Activated CD8-positive, alpha-beta T cell treated with anti-CD3 and anti-CD28 coated beads for 36 hours (primary cell): Measurements from ENCODE around the gene DOCK11. TPM values are rescaled to one million over a fixed set of nuclear protein-coding genes. Genes with fewer than 3 reads are reported as not detected.
"Not testable (repeated sequence)": the region's sequence is repeated elsewhere in the genome, so short reads cannot be mapped to it uniquely, and the experiment has no call there.

ENCODE experiments used
- ATAC-seq: fragments of 200-7000 bp; cut with Tn5 transposase; one replicate; pipeline ENCODE4 v1.10.0; 2021; ENCODE audit warnings: mild to moderate bottlenecking, moderate library complexity
- CTCF ChIA-PET: fragments of 350-600 bp; sonication (Branson Sonifier 250); formaldehyde crosslinking; loops from one replicate; lab custom pipeline; 2021; ENCODE audit warnings: antibody characterized with exemption; lab: Charles Lee
- POLR2A ChIA-PET: fragments of 350-600 bp; sonication (Branson Sonifier 250); formaldehyde crosslinking; loops from one replicate; lab custom pipeline; 2021; ENCODE audit warnings: antibody characterized with exemption; lab: Charles Lee
- DNase-seq: peaks from one replicate; pipeline ENCODE4 v3.0.0-alpha.2; 2020
- H3K27ac Mint-ChIP-seq: one replicate; pipeline ENCODE4 v1.8.0; 2021; ENCODE audit warnings: mild to moderate bottlenecking, mixed read lengths
- H3K27me3 Mint-ChIP-seq: one replicate; pipeline ENCODE4 v1.8.0; 2021; ENCODE audit warnings: mixed read lengths
- H3K36me3 Mint-ChIP-seq: one replicate; pipeline ENCODE4 v1.8.0; 2021; ENCODE audit warnings: low read depth, mixed read lengths
- H3K4me1 Mint-ChIP-seq: one replicate; pipeline ENCODE4 v1.8.0; 2021; ENCODE audit warnings: low read depth, mixed read lengths
- H3K4me3 Mint-ChIP-seq: one replicate; pipeline ENCODE4 v1.8.0; 2021; ENCODE audit warnings: mild to moderate bottlenecking, moderate library complexity, mixed read lengths
- H3K9me3 Mint-ChIP-seq: one replicate; pipeline ENCODE4 v1.8.0; 2021; ENCODE audit warnings: mixed read lengths
- intact Hi-C: fragments of 100-400 bp; cut with micrococcal nuclease; formaldehyde crosslinking; loops from one replicate; pipeline ENCODE4 v1.10.0; 2022
- total RNA-seq, 2 experiments: library from RNA; stranded (reverse); gene quantifications; one replicate each; pipeline ENCODE4 v1.2.3, GENCODE V29; 2021
- TF ChIP-seq, protein P1 (sequence below): fragments of 200-600 bp; IDR thresholded peaks from one replicate; pipeline ENCODE4 v1.8.0; 2022; ENCODE audit warnings: antibody characterized with exemption, mild to moderate bottlenecking

The DOCK11 gene
- total RNA-seq, 2 experiments from 2014 or later, result 45.1 to 49.5 TPM

GRCh38 chrX:118480172-118480571 is 15.4 kb upstream of the DOCK11 start:
- Mint-ChIP-seq H3K9me3 (no peaks in the 10 kb centered on the region), H3K36me3 (no peaks in the 10 kb centered on the region), H3K4me3 (no peak overlapping the region), H3K27ac (no peak overlapping the region), H3K4me1 (no peaks in the 10 kb centered on the region), H3K27me3 (no peaks in the 10 kb centered on the region)
- intact Hi-C loops, result no loop called here
- ChIA-PET CTCF (no interaction called here), POLR2A (no interaction called here)
- ATAC-seq (no peak), DNase-seq (no peak)
- TF ChIP-seq, protein P1, sequence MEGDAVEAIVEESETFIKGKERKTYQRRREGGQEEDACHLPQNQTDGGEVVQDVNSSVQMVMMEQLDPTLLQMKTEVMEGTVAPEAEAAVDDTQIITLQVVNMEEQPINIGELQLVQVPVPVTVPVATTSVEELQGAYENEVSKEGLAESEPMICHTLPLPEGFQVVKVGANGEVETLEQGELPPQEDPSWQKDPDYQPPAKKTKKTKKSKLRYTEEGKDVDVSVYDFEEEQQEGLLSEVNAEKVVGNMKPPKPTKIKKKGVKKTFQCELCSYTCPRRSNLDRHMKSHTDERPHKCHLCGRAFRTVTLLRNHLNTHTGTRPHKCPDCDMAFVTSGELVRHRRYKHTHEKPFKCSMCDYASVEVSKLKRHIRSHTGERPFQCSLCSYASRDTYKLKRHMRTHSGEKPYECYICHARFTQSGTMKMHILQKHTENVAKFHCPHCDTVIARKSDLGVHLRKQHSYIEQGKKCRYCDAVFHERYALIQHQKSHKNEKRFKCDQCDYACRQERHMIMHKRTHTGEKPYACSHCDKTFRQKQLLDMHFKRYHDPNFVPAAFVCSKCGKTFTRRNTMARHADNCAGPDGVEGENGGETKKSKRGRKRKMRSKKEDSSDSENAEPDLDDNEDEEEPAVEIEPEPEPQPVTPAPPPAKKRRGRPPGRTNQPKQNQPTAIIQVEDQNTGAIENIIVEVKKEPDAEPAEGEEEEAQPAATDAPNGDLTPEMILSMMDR, result no peak

DNA sequence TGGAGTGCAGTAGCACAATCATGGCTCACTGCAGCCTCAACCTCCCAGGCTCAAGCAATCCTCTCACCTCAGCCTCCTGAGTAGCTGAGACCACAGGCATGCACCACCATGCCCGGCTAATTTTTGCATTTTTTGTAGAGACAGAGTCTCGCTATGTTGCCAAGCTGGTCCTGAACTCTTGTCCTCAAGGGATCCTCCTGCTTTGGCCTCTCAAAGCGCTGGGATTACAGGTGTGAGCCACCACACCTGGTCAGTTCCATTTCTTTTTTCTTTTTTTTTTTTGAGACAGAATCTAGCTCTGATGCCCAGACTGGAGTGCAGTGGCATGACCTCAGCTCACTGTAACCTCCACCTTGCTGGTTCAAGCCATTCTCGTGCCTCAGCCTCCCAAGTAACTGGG is 13.2 kb upstream of the DOCK11 start:
- H3K9me3 Mint-ChIP-seq, POLR2A ChIA-PET, H3K27me3 Mint-ChIP-seq, ATAC-seq, DNase-seq, H3K27ac Mint-ChIP-seq, H3K36me3 Mint-ChIP-seq, intact Hi-C loops, H3K4me1 Mint-ChIP-seq, H3K4me3 Mint-ChIP-seq, CTCF ChIA-PET: not testable (repeated sequence)

DNA sequence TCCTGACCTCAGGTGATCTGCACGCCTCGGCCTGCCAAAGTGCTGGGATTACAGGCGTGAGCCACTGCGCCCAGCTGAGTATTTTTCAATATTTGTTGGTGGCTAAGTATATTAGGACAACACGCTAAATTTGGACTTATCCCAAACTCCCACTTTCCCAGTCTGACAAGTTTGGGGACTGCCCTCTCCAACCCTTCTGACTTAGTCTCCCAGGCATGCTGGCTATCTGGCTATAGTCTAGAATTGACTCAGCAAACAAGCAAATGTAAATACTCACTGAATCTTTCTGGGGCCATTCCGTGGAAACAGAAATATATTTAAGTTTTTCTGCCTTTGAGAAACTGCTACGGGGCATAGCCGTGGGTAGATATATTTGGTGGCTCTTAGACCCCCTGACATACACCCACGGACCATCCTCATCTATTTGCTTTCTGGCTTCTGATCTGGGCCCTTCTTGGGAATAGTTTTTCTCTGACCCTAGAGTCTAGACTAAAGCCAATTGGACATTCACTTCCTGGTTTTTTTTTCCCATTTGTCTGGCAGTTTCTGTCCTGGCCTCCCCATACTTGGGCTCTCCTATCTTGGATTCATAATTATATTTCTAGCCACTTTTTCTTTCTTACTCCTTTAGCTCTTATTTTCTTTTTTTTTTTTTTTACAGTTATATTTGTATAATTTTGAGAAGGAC is 11.3 kb upstream of the DOCK11 start:
- no peak for DNase-seq
- Mint-ChIP-seq H3K36me3 (no peaks in the 10 kb centered on the region), H3K27me3 (no peaks in the 10 kb centered on the region), H3K4me1 (no peaks in the 10 kb centered on the region), H3K27ac (no peak overlapping the region), H3K9me3 (no peaks in the 10 kb centered on the region), H3K4me3 (no peak overlapping the region)
- TF ChIP-seq, protein P1, result no peak
- intact Hi-C loops, result no loop called here
- POLR2A ChIA-PET, result no interaction called here
- CTCF ChIA-PET, result no interaction called here
- ATAC-seq, result no peak

GRCh38 chrX:118486693-118487092 is 8.9 kb upstream of the DOCK11 start:
- POLR2A ChIA-PET, H3K27me3 Mint-ChIP-seq, DNase-seq, H3K4me1 Mint-ChIP-seq, H3K27ac Mint-ChIP-seq, H3K9me3 Mint-ChIP-seq, intact Hi-C loops, H3K4me3 Mint-ChIP-seq, ATAC-seq, H3K36me3 Mint-ChIP-seq: not testable (repeated sequence)
- CTCF ChIA-PET, result interaction anchor here (1.3 kb wide), 1 partner anchor 115 kb away, joined by 3 read pairs; no protein-coding TSS in a partner anchor

DNA sequence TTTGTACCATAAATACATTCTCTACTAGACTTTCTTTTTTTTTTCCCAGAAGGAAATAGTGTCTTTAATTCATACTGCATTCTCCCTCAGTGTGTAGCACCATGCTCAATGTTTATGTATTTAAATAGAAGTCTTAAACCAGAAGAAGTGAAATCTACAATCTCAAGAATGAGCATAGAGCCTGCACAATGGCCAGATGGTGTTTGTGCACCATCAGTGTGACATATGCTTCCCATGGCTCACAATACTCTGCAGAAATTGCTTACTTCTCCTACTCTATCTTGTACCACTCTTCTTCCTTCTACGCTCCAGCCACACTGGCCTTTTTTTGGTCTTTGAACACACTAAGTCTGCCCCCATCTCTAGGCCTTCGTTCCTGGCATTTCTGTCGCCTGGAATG is 2.6 kb upstream of the DOCK11 start:
- Mint-ChIP-seq H3K27ac (no peak overlapping the region), H3K9me3 (no peaks in the 10 kb centered on the region), H3K36me3 (peaks cover 2% of the 10 kb centered on the region), H3K4me3 (no peak overlapping the region), H3K4me1 (peaks cover 11% of the 10 kb centered on the region), H3K27me3 (no peaks in the 10 kb centered on the region)
- TF ChIP-seq, protein P1, result no peak
- CTCF ChIA-PET, result interaction anchor here (2.8 kb wide), 1 partner anchor 109 kb away, joined by 9 read pairs; no protein-coding TSS in a partner anchor
- no peak for ATAC-seq
- intact Hi-C loops, result no loop called here
- DNase-seq, result no peak
- POLR2A ChIA-PET, result no interaction called here

DNA sequence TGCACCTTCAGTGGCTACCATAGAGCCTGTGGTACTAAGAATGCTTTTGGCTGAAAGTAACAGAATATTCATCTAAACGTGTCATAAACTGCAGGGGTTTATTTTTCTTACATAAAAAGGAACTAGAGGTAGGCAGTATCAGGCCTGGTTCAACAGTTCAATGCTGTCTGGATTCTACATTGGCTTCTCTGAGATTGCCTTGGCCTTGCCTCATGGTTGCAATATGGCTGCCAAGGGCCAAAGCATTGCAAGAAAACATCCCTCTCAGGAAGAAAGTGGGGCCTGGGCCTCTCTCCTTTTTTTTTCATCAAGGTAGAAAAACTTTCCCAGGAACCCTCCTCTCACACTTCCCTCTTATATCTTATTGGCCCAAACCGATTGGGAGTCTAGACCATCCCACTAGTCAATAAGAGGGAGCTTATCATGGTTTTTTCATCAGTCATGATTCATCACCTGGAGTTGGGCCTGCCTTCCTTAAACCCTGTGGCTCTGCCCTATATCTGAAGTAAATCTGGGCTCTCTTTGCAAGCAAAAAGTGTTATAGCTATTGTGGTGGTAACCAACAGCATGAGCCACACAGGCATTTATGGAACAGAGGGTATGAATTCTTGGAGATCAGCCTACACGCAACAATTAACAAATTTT is 1.8 kb upstream of the DOCK11 start:
- ATAC-seq, result no peak
- CTCF ChIA-PET, result interaction anchor here (1.2 to 2.8 kb wide), 2 partner anchors 77 to 108 kb away, joined by 3 to 9 read pairs; no protein-coding TSS in a partner anchor
- no peak for DNase-seq
- POLR2A ChIA-PET, result interaction anchor here (4.0 kb wide), 1 partner anchor 35 kb away, joined by 39 read pairs; no protein-coding TSS in a partner anchor
- no peaks in the 10 kb centered on the region for H3K27me3 Mint-ChIP-seq
- intact Hi-C loops, result no loop called here
- H3K9me3 Mint-ChIP-seq, result no peaks in the 10 kb centered on the region
- H3K4me3 Mint-ChIP-seq, result no peak overlapping the region
- TF ChIP-seq, protein P1, result no peak
- peaks cover 2% of the 10 kb centered on the region for H3K36me3 Mint-ChIP-seq
- no peak overlapping the region for H3K27ac Mint-ChIP-seq
- peaks cover 15% of the 10 kb centered on the region for H3K4me1 Mint-ChIP-seq
